Measurements from ENCODE around the gene DUSP7.

DUSP7 gene

GRCh38 chr3:52067526-52067925 is 11.2 kb upstream of the DUSP7 start:
- DNase-seq: no peak

GRCh38 chr3:52067046-52067445 is 10.7 kb upstream of the DUSP7 start:
- no peak for DNase-seq

GRCh38 chr3:52065264-52065756 is 8.9 kb upstream of the DUSP7 start:
- no peak for DNase-seq

GRCh38 chr3:52064561-52064960 is 8.2 kb upstream of the DUSP7 start:
- no peak for DNase-seq

GRCh38 chr3:52063026-52063723 is 6.8 kb upstream of the DUSP7 start:
- no peak for DNase-seq

GRCh38 chr3:52062505-52062904 is 6.1 kb upstream of the DUSP7 start:
- DNase-seq: no peak

GRCh38 chr3:52061121-52061910 is 4.9 kb upstream of the DUSP7 start:
- DNase-seq: no peak

DNA sequence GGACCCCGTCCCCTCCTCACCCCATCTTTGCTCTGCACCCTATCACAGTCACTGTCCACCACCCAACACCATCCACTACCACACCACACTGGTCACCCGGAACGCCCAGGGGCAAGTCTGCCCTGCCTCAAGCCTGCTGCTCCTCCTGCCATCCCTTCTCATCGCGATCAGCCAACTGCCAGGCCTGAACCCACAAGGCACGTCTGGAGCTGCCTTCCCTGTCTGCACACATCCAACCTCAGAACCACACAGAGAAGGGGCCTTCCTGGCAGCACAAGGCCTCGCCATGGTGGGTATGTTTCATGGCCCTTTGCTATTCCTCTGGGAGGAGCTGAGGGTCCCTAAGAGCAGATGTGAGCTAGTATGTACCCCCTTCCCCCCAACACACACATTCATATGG is 3.4 kb upstream of the DUSP7 start:
- no peak for DNase-seq

DNA sequence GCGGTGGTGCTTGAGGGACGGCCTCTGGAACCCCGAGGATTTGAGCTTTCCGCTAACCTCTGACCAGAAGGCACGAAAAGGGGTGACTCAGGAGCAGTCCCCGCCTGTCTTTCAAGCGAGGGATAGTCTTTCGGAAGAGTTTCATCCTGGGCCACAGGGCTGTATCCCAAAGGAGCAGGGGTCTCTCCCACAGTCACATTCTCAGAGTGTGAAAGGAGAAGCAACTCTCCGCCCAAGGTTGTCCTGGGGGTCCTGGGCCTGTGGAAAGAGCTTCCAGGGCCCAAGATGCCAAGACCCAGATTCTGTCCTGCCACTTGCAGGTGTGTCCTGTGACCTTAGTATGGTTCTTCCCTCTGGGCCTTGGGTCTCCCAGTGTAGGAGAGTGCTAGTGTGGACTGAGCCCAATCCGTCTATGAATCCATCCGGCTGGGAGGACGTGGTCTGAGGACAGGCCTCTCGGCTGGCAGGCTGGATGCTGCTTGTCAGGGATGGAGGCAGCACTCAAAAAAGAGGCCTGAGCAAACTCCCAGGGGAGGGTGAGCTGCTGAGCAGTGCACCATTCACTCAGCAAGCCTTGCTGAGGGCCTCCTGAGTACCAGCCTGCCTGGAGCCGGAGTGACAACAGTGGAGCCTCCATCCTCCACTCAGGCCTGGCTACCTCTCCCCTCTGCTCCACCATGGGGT is 1.6 kb upstream of the DUSP7 start:
- no peak for DNase-seq

DNA sequence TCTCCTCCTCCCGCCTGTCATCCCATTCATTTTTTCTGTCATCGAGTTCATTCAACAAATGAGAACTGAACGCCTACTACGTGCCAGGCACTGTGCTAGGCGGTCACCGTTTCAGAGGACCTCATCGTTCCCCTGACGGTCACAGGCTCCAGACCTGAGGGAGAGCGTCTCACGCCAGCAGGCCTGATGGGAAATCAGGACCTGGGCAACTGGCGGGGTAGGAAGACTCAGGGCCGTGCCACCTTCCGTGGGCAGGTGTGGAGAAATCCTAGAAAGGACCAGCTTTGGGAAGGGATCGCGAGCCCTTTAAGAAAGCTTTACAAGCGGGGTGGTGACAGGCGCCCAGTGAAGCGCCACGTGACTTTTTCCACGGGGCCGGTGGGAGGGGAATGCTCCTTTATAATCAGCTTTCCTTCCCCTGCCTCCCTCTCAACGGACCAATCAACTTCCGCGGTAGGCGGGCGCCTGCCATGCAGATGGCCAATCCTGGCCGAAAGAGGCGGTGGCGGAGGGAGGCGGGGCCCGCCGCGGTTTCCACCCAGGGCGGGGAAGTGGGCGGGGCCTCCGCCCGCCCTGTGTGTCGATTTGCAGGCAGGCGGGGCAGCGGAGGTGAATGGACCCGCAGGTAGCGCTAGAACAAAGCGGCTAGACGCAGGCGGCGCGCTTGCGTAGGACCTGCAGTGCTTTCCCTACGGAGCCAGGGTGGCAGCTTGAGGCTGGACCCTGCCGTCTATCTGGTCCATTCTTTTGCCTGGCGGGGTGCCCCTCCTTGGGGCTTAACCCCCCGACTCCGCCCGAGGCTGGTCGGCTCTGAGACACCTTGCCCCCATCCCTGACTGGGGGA is 819 bp upstream of the DUSP7 start:
- peak; percentile 99 for DNase-seq

- peak; percentile 48 for DNase-seq
Measured at GRCh38 chr3:52055537-52056351, 627 bp downstream of the DUSP7 start.

GRCh38 chr3:52054661-52055511 is 1.5 kb downstream of the DUSP7 start:
- peak; percentile 13 for DNase-seq

- peak; percentile 17 for DNase-seq
Measured at GRCh38 chr3:52053307-52054304, 2.8 kb downstream of the DUSP7 start.

DNA sequence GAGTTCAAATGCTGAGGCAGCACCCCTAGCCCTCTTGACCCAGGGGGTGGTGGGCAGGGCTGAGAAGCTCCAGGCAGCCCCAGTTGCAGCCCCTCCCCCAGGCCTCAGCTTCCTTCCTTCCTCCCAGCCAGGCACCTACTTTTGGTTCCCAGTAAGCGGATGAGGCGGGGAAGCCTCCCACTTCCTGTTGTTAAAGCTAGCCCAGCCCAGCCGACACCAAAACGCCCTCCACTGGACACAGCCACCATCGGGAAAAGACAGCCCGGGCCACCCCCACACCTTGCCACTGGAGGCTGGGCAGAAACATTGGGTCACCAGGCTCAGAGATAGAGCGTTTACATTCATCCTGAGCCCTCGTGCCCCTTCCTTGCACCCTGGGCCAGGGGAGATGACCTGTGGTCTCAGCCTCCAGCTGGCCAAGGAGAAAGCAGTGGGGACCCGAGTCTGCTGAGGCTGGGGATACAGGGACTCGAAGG is 3.5 kb downstream of the DUSP7 start:
- peak; percentile 25 for DNase-seq

- DNase-seq: no peak
Measured at GRCh38 chr3:52051444-52051843, 4.9 kb downstream of the DUSP7 start.

DNA sequence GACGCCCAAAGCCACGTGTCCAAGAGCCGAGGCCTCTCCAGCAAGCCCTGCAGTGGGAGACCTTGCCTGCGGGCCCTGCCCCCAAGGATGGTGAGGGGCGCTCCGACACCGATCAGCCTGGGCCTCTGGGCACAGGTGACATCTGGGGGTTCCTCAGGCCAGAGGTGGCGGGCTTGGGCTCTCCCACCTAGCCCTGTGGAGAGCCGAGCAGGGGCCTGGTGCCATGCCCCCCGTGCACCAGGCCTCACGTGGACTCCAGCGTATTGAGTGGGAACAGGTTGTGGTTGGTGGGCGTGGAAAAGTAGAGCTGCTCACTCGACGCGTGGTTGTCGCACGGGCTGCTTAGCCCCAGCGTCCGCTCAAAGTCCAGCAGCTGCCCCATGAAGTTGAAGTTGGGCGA is 5.8 kb downstream of the DUSP7 start:
- no peak for DNase-seq

GRCh38 chr3:52049503-52049902 is 6.9 kb downstream of the DUSP7 start:
- DNase-seq: no peak

DNA sequence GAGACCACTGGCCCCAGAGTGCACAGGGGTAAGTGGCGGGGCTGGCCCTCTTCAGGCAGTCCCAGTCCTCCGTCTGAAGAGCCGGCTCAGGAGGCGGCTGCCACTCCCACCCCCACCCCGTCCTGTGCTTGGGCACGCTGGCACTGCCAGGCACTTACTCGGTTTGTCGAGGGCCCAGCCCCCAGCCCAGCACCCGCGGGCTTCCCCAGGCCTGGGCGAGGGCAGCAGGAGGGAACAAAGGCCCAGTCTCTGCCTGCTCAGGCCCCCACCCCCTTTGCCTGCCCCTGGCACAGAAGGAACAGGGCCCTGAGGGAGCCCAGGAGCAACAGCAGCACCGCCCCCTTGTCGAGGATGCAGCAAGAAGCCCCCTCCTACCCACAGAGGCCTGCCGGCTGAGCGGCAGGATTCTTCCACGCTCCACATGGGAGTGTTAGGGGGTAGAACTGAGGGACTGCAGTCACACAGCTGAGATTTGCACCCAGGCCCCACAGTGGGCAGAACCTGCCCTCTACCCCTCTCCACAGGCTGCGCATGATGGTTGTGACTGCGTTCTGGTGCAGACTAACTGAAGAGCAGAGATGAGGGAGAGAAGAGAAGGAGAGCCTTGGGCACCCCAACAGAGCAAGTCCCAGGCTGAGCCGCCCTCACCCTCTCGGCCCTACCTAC is 8.9 kb downstream of the DUSP7 start:
- no peak for DNase-seq

DNA sequence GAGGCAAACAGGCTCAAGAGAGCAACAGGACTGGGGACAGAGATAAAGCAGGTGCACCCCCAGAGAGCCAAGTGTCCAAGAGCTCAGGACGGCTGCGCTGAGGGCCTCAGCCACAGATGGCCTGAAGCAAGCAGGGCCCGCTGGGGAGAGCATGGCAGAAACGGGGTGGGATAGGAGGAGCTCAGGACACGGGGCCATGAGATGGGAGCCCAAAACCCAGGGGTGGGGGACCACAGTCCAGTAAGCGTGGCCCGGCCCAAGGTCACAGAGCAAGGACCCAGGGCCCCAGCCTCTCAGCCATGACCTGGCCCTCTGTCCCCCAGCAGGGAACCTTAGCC is 9.5 kb downstream of the DUSP7 start:
- no peak for DNase-seq

Data from central memory CD4-positive, alpha-beta T cell (primary cell).